Adrenal gland (tissue), 12 donors: Measurements from ENCODE around the gene NYAP2. TPM values are rescaled to one million over a fixed set of nuclear protein-coding genes. Genes with fewer than 3 reads are reported as not detected.

Experiments used
- DNase-seq, 7 donors: peaks; one replicate each; pipeline ENCODE4 v3.0.0-alpha.2; 2019 to 2020
- H3K27ac ChIP-seq, 5 donors: fragments of 200-600 bp; sonication (generic) in 4 of 5; 1 replicate in 3 of 5; 2 replicates in 2 of 5; pipeline versions ENCODE4 v1.5.1 to v1.8.0; 2016 to 2020; ENCODE audit warnings: mild to moderate bottlenecking in 1 of 5
- H3K27me3 ChIP-seq: fragments of 200-600 bp; 2 replicates; pipeline ENCODE4 v1.8.0; 2021
- H3K36me3 ChIP-seq, 2 donors: fragments of 200-600 bp; replicated peaks in 1 of 2; 1 replicate in 1 of 2; 2 replicates in 1 of 2; pipeline versions ENCODE4 v1.5.1 to v1.8.0; 2018 to 2022
- H3K4me1 ChIP-seq, 2 donors: fragments of 200-600 bp; replicated peaks in 1 of 2; 1 replicate in 1 of 2; 2 replicates in 1 of 2; pipeline versions ENCODE4 v1.5.1 to v1.8.0; 2018 to 2021
- H3K4me3 ChIP-seq, 4 donors: fragments of 200-600 bp; sonication (generic) in 3 of 4; one replicate each; pipeline ENCODE4 v1.5.1; 2016 to 2018
- H3K9me3 ChIP-seq, 3 donors: fragments of 200-600 bp; sonication (generic) in 1 of 3; replicated peaks in 1 of 3; 1 replicate in 2 of 3; 2 replicates in 1 of 3; pipeline versions ENCODE4 v1.5.1 to v1.8.0; 2016 to 2021
- POLR2A ChIP-seq, 2 donors: fragments of 450-650 bp; IDR thresholded peaks; one replicate each; pipeline ENCODE4 v1.6.1; 2017; ENCODE audit warnings: antibody characterized with exemption in 2 of 2, mild to moderate bottlenecking in 2 of 2, moderate library complexity in 1 of 2
- WGBS, 4 donors: extraction: QIAGEN DNeasy Blood & Tissue Kit in 2 of 4; methylation state at CpG; one replicate each; pipeline versions ENCODE4 v1.1.5 to v1.1.7; 2013 to 2017; 5-methylcytosine and 5-hydroxymethylcytosine counted together
- intact Hi-C, 2 donors: fragments of 100-400 bp; cut with DNase I; formaldehyde crosslinking; loops; one replicate each; pipeline versions ENCODE4 v1.14.1 to v1.15.0; 2022 to 2023
- polyA plus RNA-seq, 3 donors: library from polyadenylated mRNA; stranded (reverse); fragments of 200-250 nt in 2 of 3; fragments of 350-450 nt in 1 of 3; fragmentation: Illumina TruSeq in 1 of 3; extraction: RNeasy Lipid Tissue Mini Kit (QIAGEN cat#74804) in 1 of 3; gene quantifications; one replicate each; pipeline ENCODE4 v1.2.3, GENCODE V29; 2013 to 2014
- total RNA-seq, 9 donors: library from RNA; depleted of rRNA in 4 of 9; stranded (reverse); fragments of >200 nt in 4 of 9; fragments of 120-200 nt in 1 of 9; fragmentation: NEBNext Ultra II Directional in 1 of 9; extraction: Animal tissue kit (Norgen Biotek cat#: 25700) in 1 of 9; gene quantifications; one replicate each; pipeline versions ENCODE4 v1.1.0 to v1.2.4, GENCODE V29; 2013 to 2023
- TF ChIP-seq, protein P1 (sequence below), 6 experiments: fragments of 450-650 bp in 4 of 6; fragments of 200-600 bp in 2 of 6; sonication (generic) in 1 of 6; IDR thresholded peaks; 1 replicate in 5 of 6; 2 replicates in 1 of 6; pipeline versions ENCODE4 v1.5.1 to v1.8.0; 2016 to 2021; ENCODE audit warnings: antibody characterized with exemption in 6 of 6, mild to moderate bottlenecking in 2 of 6, moderate library complexity in 1 of 6
- donor health status: healthy with polysubstance abuse.
- donor health status: Bipolar disorder and iron deficiency.
- donor health status: DM: yes; HTN: yes; CAD: no.
- donor health status: DM: no; HTN: no; CAD: no.
- donor health status: DM: no; HTN: no; CAD: no.
- donor health status: DM: yes; HTN: yes; CAD: no.

The NYAP2 gene
- total and polyA plus RNA-seq, 12 donors = under 0.01 to 0.67 (median 0.11) TPM; not detected in 3

DNA sequence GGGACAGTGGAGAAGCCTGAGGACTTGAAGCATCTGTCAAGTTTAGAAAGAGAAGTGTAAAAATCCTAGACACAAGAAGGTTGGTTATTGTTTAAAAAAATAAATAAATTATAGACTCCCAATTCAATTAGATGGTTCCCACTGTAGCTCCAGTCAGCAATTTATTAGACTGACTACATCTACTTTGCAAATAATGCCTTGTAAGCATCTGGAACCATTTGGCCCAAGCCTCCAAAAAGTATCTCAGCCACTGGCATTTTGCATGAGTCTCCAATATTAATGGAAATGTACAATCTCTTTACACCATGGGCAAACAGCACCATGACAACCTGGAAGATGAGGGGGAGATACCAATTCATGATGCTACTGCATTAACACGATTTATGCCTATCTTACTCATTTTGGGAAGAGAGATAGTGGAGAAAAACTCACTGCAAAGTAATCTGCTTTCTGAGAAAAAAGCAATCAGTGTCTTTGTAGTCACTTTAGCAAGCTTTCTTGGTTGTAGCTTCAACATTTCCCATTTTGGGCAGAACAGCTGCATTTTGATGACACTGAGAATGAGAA, 2.8 kb downstream of the NYAP2 start:
- Histone ChIP-seq H3K4me3 (no peak overlapping the region), H3K36me3 (no peaks in the 10 kb centered on the region), H3K9me3 (no peaks in the 10 kb centered on the region), H3K27me3 (no peaks in the 10 kb centered on the region), H3K27ac (no peak overlapping the region), H3K4me1 (no peaks in the 10 kb centered on the region)
- no peak for DNase-seq
- intact Hi-C loops = no loop called here
- 23 to 38% (median 26%) methylated on average over 1 of the region's 1 CpG for WGBS, 4 donors
- TF ChIP-seq, protein P1, sequence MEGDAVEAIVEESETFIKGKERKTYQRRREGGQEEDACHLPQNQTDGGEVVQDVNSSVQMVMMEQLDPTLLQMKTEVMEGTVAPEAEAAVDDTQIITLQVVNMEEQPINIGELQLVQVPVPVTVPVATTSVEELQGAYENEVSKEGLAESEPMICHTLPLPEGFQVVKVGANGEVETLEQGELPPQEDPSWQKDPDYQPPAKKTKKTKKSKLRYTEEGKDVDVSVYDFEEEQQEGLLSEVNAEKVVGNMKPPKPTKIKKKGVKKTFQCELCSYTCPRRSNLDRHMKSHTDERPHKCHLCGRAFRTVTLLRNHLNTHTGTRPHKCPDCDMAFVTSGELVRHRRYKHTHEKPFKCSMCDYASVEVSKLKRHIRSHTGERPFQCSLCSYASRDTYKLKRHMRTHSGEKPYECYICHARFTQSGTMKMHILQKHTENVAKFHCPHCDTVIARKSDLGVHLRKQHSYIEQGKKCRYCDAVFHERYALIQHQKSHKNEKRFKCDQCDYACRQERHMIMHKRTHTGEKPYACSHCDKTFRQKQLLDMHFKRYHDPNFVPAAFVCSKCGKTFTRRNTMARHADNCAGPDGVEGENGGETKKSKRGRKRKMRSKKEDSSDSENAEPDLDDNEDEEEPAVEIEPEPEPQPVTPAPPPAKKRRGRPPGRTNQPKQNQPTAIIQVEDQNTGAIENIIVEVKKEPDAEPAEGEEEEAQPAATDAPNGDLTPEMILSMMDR (IDR thresholded peaks at IDR 0.05) = no peak
- TF ChIP-seq POLR2A (IDR thresholded peaks at IDR 0.05) = no peak

DNA sequence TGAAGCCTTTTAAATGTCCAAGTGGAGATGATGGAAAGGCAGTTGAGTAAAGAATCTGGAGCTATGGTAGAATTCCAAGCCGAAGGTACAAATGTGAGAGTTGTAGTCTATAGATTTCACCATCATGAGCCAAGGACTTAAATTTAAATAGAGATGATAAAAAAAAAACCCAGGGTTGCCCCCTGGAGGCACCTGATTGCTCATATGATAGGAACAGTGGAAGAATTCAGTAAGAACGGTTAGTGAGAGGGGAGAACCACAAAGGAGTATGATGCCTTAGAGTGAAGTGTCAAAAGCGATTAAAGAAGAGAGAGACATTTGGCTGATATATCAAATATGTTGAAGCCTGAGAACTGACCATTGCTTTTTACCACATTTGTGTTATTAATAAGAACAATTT, 11.9 kb downstream of the NYAP2 start:
- WGBS, 4 donors = 65 to 83% (median 77%) methylated on average over 3 of the region's 3 CpGs
- no peaks in the 10 kb centered on the region for H3K9me3 ChIP-seq
- intact Hi-C loops = no loop called here

DNA sequence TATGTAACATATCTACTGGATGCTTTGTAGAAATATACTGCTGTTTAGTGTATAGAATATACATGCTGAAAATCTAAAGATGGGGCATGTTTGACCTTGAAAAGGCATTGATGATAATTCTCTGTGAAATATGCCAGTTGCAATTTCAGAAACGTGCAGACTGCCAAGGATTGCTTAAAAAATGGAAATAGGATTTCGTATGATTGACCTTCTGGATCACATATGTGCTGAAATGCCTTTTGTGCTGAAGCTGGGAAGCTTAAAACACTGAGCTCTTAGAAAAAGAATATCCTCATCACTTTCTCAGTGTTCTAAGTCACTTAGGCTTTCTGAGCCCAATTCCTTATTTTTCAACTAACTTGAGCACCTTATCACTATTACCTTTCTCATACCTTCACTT, 14.3 kb downstream of the NYAP2 start:
- TF ChIP-seq, protein P1 (IDR thresholded peaks at IDR 0.05) = no peak
- no peak for TF ChIP-seq POLR2A (IDR thresholded peaks at IDR 0.05)
- 12 to 29% (median 23%) methylated on average over 2 of the region's 2 CpGs for WGBS, 4 donors
- H3K27ac ChIP-seq = no peak overlapping the region
- no peaks in the 10 kb centered on the region for H3K4me1 ChIP-seq
- no peaks in the 10 kb centered on the region for H3K27me3 ChIP-seq
- H3K9me3 ChIP-seq = no peaks in the 10 kb centered on the region
- no peak for DNase-seq
- H3K36me3 ChIP-seq = no peaks in the 10 kb centered on the region
- H3K4me3 ChIP-seq = no peak overlapping the region
- intact Hi-C loops = no loop called here

More for the DNA sequence above, 11.9 kb downstream of the NYAP2 start:
- Histone ChIP-seq H3K36me3 (no peaks in the 10 kb centered on the region), H3K27ac (no peak overlapping the region), H3K4me1 (no peaks in the 10 kb centered on the region), H3K27me3 (no peaks in the 10 kb centered on the region), H3K4me3 (no peak overlapping the region)
- DNase-seq = no peak
- no peak for TF ChIP-seq POLR2A (IDR thresholded peaks at IDR 0.05)
- TF ChIP-seq, protein P1 (IDR thresholded peaks at IDR 0.05) = no peak

DNA sequence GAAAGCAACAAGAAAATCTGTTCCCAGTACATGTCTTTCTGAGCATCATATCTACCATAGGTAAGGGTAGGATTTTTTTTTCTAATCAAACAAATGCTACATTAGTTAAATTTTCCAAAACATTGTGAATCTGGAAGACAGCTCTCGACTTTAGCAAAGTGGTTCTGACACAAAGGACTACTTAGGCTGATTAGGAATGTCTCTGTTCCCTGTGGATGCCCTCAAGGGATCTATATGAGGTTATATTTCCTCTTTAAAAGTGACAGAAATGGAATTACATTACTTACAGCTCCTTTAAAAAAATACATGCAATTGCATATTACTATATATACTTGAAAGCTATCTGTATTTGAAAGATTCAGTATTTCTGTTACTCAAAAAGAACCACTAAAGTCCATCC, 15.4 kb downstream of the NYAP2 start:
- TF ChIP-seq, protein P1 (IDR thresholded peaks at IDR 0.05) = no peak
- TF ChIP-seq POLR2A (IDR thresholded peaks at IDR 0.05) = no peak
- WGBS, 4 donors = 41 to 79% (median 68%) methylated on average over 1 of the region's 1 CpG
- Histone ChIP-seq H3K27ac (no peak overlapping the region), H3K9me3 (no peaks in the 10 kb centered on the region), H3K4me1 (no peaks in the 10 kb centered on the region), H3K36me3 (no peaks in the 10 kb centered on the region), H3K4me3 (no peak overlapping the region), H3K27me3 (no peaks in the 10 kb centered on the region)
- no peak for DNase-seq
- intact Hi-C loops = no loop called here
